Muscle of leg (tissue), 11 donors: Measurements from ENCODE around the gene DPH1. TPM values are rescaled to one million over a fixed set of nuclear protein-coding genes. Genes with fewer than 3 reads are reported as not detected.

Experiments
- DNase-seq: peaks from one replicate; pipeline ENCODE4 v3.0.0; 2013
- H3K27ac ChIP-seq: one replicate; pipeline ENCODE4 v1.5.1; 2013; ENCODE audit warnings: mild to moderate bottlenecking, low read length, control low read depth
- H3K27me3 ChIP-seq: one replicate; pipeline ENCODE4 v1.6.1; 2013; ENCODE audit warnings: low read length; ENCODE audit not compliant: control insufficient read depth, insufficient read depth
- H3K36me3 ChIP-seq: one replicate; pipeline ENCODE4 v1.6.1; 2013; ENCODE audit warnings: low read length; ENCODE audit not compliant: control insufficient read depth, insufficient read depth
- H3K4me1 ChIP-seq: one replicate; pipeline ENCODE4 v1.6.1; 2013; ENCODE audit warnings: low read length; ENCODE audit not compliant: control insufficient read depth, insufficient read depth
- H3K4me3 ChIP-seq: one replicate; pipeline ENCODE4 v1.5.1; 2013; ENCODE audit warnings: low read length, control low read depth
- H3K9me3 ChIP-seq: replicated peaks from 2 replicates; pipeline ENCODE4 v1.6.1; 2013; ENCODE audit warnings: low read depth, low read length; ENCODE audit not compliant: control insufficient read depth
- WGBS: methylation state at CpG from one replicate; pipeline ENCODE4 v1.1.5; 2013; ENCODE audit warnings: missing lambda C conversion rate; ENCODE audit not compliant: insufficient coverage; 5-methylcytosine and 5-hydroxymethylcytosine counted together
- polyA plus RNA-seq, 8 donors: library from polyadenylated mRNA; unstranded; fragments of 120-200 nt; gene quantifications; one replicate each; pipeline versions ENCODE4 v1.2.1 to v1.2.3, GENCODE V29; 2013; ENCODE audit warnings: inconsistent platforms in 1 of 8, low replicate concordance in 1 of 8; ENCODE audit not compliant: insufficient read length in 8 of 8, insufficient read depth in 1 of 8
- total RNA-seq: library from RNA; stranded (reverse); fragments of 120-200 nt; gene quantifications from one replicate; pipeline ENCODE4 v1.2.4, GENCODE V29; 2013

DPH1 gene
- total and polyA plus RNA-seq, 9 donors: 23.3 to 37.0 (median 31.2) TPM

DNA sequence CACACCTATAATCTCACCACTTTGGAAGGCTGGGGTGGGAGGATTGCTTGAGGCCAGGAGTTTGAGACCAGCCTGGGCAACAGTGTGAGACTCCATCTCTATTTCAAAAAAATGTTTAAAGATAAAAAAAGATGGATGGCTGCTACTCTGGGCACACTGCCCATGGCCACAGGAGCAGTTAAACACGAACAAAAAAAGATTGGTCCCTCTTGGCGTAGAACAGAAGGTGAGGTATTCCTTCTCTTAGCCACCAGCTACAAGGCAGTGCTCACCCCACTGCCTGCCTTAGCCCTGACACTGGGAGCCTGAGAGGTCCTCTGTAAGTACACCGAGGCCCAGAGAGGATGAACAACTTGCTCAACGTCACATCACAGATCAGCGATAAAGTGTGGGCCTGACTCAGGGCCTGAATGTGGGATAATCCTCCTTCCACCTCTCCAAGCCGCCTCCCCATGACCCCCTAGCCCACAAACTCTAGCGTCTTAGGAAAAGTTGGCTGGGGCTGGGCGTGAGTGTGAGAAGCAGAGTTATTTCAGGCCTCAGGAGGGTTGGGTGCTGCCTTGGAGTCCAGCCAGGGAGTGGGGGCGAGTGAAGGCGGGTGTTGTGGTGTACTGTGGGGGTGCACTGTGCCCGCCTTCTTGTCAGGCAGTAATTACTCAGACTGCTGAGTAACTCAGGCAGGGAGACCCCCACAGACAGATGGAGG lies 2.3 kb upstream of the DPH1 start:
- DNase-seq: no peak
- 68% methylated on average over 4 of the region's 11 CpGs for WGBS
- Histone ChIP-seq H3K27me3 (peaks cover 70% of the 10 kb centered on the region), H3K4me1 (peaks cover 34% of the 10 kb centered on the region), H3K4me3 (no peak overlapping the region), H3K9me3 (no peaks in the 10 kb centered on the region), H3K27ac (no peak overlapping the region), H3K36me3 (peaks cover 4% of the 10 kb centered on the region)

- WGBS: 55% methylated on average over 2 of the region's 5 CpGs
- Histone ChIP-seq H3K4me1 (peaks cover 33% of the 10 kb centered on the region), H3K27ac (no peak overlapping the region), H3K27me3 (peaks cover 65% of the 10 kb centered on the region), H3K9me3 (no peaks in the 10 kb centered on the region), H3K4me3 (no peak overlapping the region), H3K36me3 (peaks cover 4% of the 10 kb centered on the region)
- no peak for DNase-seq
Observed at GRCh38 chr17:2028234-2028614, 1.7 kb upstream of the DPH1 start.

DNA sequence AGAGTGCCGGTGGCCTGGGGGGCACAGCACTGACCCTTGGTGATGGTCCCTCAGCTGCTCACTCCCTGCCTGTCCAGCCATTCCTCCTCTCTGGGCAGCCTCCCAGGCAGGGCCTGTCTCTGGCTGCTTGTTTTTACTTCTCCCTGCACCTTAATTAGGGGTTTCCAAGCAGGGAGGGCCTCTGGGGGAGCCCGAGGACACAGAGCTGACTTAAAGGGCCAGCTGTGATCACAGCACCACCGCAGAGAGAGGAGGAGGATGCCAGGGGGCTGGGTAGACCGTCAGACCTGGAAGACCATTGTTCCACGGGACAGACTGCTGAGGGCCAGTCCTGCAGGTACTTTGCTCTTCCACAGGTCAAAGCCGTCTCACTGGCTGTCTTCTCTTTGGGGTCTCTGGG lies 1.2 kb upstream of the DPH1 start:
- Histone ChIP-seq H3K36me3 (peaks cover 8% of the 10 kb centered on the region), H3K27me3 (peaks cover 60% of the 10 kb centered on the region), H3K4me3 (no peak overlapping the region), H3K9me3 (no peaks in the 10 kb centered on the region), H3K4me1 (peaks cover 31% of the 10 kb centered on the region), H3K27ac (no peak overlapping the region)
- WGBS: 19% methylated on average over 6 of the region's 6 CpGs
- no peak for DNase-seq

DNA sequence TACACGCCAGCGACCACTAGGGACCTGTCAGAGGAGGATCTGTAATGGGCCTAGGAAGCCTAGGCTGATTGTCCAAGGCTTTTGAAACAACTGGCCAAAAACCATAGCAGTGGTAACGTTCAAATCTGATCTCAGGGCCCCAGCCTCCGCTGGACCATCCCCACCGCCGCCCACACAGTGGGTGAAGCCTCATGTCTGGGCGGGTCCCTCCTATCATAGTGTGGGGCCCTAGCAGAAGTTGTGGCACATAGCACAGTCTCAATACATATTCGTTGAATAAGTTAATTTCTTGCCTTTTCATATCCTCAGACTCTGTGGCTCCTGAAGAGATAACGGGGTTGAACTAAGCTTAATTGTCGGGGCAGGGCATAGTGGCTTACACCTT lies 818 bp downstream of the DPH1 start:
- H3K4me1 ChIP-seq: peaks cover 20% of the 10 kb centered on the region
- H3K27me3 ChIP-seq: peaks cover 41% of the 10 kb centered on the region
- peak overlapping the region; percentile 99 for H3K4me3 ChIP-seq
- 19% methylated on average over 8 of the region's 10 CpGs for WGBS
- H3K27ac ChIP-seq: no peak overlapping the region
- no peak for DNase-seq
- H3K36me3 ChIP-seq: peaks cover 13% of the 10 kb centered on the region
- H3K9me3 ChIP-seq: no peaks in the 10 kb centered on the region

GRCh38 chr17:2033153-2033552 lies 3.2 kb downstream of the DPH1 start:
- WGBS: 86% methylated on average over 1 of the region's 7 CpGs
- H3K9me3 ChIP-seq: no peaks in the 10 kb centered on the region
- H3K4me1 ChIP-seq: peaks cover 17% of the 10 kb centered on the region
- DNase-seq: no peak
- H3K4me3 ChIP-seq: no peak overlapping the region
- peaks cover 37% of the 10 kb centered on the region for H3K36me3 ChIP-seq
- H3K27me3 ChIP-seq: peaks cover 17% of the 10 kb centered on the region
- H3K27ac ChIP-seq: no peak overlapping the region

GRCh38 chr17:2034157-2034556 lies 4.2 kb downstream of the DPH1 start:
- no CpG with 5 or more reads among the region's 7 CpGs for WGBS

DNA sequence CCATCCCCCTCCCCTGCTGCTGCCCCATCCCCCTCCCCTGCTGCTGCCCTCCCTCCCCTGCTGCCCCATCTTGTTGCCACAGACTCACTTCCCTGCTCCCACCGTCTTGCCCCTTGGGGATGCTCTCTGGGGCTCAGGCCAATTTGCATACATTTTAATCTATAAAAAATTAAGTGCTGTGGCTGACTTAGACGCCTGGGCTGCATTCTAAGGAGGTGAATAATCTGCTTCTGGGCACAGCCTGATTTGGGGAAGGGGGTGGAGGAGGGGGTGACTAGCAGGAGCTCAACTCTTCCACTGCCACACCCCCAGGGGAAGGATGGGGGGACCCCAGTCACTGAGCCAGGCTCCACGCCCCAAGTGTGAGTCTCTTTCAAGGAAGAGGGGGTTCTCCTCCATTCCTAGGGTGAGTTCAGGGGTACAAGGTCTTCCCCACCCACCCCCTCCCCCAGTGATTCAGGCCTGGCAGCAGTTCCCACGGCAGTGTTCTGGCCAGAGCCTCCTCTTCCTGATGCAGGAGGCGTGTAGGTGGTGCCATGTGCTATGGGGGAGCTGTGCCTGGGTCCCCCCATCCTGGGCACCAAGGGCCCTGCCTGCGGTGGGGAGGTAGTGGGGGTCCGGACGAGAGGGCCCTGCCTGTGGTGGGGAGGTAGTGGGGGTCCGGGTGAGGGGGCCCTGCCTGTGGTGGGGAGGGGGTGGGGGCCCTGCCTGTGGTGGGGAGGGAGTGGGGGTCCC lies 5.0 kb downstream of the DPH1 start:
- Histone ChIP-seq H3K27me3 (peaks cover 2% of the 10 kb centered on the region), H3K4me1 (peaks cover 9% of the 10 kb centered on the region), H3K9me3 (no peaks in the 10 kb centered on the region), H3K27ac (no peak overlapping the region), H3K36me3 (peaks cover 46% of the 10 kb centered on the region), H3K4me3 (no peak overlapping the region)
- DNase-seq: no peak
- no CpG with 5 or more reads among the region's 9 CpGs for WGBS

More at GRCh38 chr17:2034157-2034556, 4.2 kb downstream of the DPH1 start:
- Histone ChIP-seq H3K4me1 (peaks cover 14% of the 10 kb centered on the region), H3K9me3 (no peaks in the 10 kb centered on the region), H3K27me3 (peaks cover 7% of the 10 kb centered on the region), H3K36me3 (peaks cover 44% of the 10 kb centered on the region), H3K27ac (no peak overlapping the region), H3K4me3 (no peak overlapping the region)
- no peak for DNase-seq

DNA sequence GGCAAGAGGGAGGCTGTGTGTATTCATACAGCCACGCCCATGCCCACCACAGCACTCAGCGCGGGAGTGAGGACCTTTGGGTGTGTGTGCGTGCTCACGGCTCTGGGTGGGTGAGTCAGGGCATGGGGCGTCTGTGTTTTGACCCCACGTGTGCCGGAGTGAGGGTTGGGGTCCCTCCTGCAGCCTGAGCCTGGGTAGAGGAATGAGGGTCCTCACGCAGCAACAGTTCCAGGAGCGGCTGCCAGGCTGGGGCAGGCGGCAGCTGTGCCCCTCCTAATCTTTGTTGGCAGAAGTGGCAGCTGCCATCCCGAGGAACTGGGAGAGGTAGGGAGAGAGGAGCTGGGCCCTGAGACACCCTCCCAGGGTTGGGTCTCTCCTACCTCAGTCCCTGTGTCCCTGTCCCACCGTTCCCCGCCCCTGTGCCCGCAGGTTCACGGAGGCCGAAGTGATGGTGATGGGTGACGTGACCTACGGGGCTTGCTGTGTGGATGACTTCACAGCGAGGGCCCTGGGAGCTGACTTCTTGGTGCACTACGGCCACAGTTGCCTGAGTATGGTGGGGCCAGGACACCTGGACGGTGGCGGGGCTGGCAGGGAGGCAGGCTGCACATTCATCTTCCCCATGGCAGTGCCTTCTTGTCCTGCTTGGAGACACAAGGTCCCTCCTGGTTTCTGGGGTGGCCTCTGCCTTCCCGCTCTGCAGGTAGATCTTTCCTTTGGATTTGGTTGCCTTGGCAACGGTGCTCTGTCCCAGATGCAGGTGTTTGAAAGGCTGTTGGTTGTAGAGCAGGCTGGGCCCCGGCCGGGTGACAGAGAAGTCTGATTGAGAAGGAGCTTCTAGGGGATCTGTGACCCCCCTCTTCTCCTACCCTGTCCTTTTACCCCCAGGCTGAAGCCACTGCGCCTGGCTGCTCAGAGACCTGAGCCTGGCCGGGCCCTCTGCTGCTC lies 5.9 kb downstream of the DPH1 start:
- Histone ChIP-seq H3K4me3 (no peak overlapping the region), H3K27ac (no peak overlapping the region), H3K4me1 (peaks cover 8% of the 10 kb centered on the region), H3K9me3 (no peaks in the 10 kb centered on the region), H3K36me3 (peaks cover 54% of the 10 kb centered on the region), H3K27me3 (no peaks in the 10 kb centered on the region)
- DNase-seq: no peak
- 85% methylated on average over 21 of the region's 29 CpGs for WGBS

DNA sequence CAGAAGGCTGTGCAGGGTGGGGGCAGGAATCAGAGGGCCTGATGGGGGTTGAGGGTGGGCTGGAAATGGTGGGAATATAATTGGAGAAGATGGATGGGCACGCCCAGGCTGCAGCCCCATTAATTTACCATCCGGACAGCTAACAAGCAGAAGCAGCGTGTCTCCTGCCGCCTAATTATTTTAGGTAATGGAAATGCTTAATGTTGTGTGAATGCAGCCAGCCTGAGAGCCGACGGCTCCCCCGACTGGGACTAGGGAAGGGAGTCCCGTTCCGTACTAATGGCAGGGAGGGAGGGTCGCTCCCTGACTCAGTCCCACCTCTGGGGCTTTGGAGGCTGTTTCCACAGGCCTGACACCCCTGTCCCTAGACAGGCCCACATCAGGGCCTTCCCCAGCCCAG lies 7.2 kb downstream of the DPH1 start:
- no peaks in the 10 kb centered on the region for H3K27me3 ChIP-seq
- peaks cover 56% of the 10 kb centered on the region for H3K36me3 ChIP-seq
- WGBS: 85% methylated on average over 5 of the region's 10 CpGs
- no peak for DNase-seq
- no peaks in the 10 kb centered on the region for H3K9me3 ChIP-seq
- H3K27ac ChIP-seq: no peak overlapping the region
- peaks cover 10% of the 10 kb centered on the region for H3K4me1 ChIP-seq
- H3K4me3 ChIP-seq: no peak overlapping the region
